ENCODE data around the gene KCNJ14.
A peak's percentile ranks its signal among the peaks of the same experiment; 100 is the strongest.

KCNJ14 gene

DNA sequence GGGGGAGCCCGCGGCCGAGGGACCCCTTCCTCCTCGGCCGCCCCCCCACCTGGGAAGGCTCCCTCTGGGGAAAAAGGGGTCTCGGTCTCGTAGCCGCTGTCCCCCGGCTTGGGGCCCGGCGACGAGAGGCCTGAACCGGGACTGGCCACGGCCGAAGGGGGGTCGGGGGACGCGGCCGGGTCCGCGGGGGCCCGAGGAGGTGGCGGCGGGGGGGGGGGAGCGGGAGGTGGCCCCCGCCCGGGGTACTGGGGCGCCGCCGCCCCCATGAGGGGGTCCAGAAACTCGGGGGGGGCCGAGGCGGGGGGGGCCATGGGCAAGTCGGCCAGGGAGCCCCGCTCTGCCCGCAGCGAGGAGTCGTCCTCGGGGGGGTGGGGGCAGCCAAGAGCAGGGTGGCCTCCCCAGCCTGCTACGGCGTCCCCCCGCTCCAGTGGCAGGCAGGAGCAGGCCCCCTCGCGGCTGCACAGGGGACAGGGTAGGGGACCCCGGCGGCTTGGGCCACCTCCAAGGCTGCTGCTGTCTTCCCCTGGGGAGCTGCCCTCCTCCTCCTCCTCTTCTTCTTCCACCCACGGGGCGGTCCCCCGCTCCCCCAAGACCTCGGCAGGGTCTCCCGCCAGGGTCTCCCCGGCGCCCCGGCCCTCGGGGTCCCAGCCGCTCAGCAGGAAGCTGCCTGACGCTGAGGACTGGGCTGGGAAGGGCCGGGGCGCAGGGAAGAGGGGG, 43.4 kb downstream of the KCNJ14 start:
- TF ChIP-seq, protein P1, sequence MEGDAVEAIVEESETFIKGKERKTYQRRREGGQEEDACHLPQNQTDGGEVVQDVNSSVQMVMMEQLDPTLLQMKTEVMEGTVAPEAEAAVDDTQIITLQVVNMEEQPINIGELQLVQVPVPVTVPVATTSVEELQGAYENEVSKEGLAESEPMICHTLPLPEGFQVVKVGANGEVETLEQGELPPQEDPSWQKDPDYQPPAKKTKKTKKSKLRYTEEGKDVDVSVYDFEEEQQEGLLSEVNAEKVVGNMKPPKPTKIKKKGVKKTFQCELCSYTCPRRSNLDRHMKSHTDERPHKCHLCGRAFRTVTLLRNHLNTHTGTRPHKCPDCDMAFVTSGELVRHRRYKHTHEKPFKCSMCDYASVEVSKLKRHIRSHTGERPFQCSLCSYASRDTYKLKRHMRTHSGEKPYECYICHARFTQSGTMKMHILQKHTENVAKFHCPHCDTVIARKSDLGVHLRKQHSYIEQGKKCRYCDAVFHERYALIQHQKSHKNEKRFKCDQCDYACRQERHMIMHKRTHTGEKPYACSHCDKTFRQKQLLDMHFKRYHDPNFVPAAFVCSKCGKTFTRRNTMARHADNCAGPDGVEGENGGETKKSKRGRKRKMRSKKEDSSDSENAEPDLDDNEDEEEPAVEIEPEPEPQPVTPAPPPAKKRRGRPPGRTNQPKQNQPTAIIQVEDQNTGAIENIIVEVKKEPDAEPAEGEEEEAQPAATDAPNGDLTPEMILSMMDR (IDR thresholded peaks at IDR 0.05) = no peak
- Histone ChIP-seq H3K27me3 (peaks cover 74% of the 10 kb centered on the region), H3K9me3 (no peaks in the 10 kb centered on the region), H3K36me3 (no peaks in the 10 kb centered on the region), H3K4me3 (ENCODE audit: low read depth in 1 of 2, low read length in 1 of 2) (no peak overlapping the region), H3K4me1 (ENCODE audit: control insufficient read depth in 1 of 2, insufficient read depth in 1 of 2, low read depth in 1 of 2, low read length in 1 of 2) (peaks cover 27 to 30% of the 10 kb centered on the region in 2 experiments), H3K27ac (no peak overlapping the region)

DNA sequence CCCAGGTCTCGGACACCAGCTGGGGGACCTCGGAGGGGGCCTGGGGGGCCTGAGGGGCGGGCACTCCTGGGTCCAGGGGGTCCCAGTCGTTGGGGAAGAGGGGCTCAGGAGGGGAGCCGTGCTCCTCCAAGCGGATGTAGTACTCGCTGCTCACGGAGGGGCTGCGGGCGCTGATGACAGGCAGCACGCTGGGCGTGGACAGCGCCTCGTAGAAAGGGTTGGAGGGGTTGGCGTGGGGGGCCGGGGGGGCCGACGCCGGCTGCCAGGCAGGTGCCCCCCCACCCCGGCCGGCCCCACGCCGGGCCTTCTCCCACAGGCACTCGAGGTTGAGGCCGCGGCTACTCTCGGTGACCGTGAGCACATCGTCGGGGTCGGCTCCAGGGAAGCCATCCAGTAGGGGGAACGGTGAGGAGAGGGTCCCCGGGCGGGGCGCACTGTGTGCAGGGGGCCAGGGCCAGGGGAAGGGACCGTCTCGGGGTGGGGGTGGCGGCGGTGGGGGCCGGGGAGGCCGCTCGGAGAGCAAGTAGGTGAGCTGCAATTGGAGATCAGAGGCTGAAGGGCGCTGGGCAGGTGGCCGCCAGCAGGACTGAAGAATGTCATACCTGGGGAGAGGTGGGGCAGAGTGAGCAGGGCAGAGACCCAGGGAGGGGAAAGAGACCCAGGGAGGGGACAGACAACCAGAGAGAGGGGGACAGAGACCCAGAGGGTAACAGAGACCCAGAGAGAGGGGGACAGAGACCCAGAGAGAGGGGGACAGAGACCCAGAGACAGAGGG, 44.1 kb downstream of the KCNJ14 start:
- Histone ChIP-seq H3K4me1 (ENCODE audit: control insufficient read depth in 1 of 2, insufficient read depth in 1 of 2, low read depth in 1 of 2, low read length in 1 of 2) (peaks cover 22 to 26% of the 10 kb centered on the region in 2 experiments), H3K4me3 (ENCODE audit: low read depth in 1 of 2, low read length in 1 of 2) (no peak overlapping the region), H3K27ac (no peak overlapping the region), H3K9me3 (no peaks in the 10 kb centered on the region), H3K27me3 (peaks cover 67% of the 10 kb centered on the region), H3K36me3 (no peaks in the 10 kb centered on the region)
- TF ChIP-seq, protein P1 (IDR thresholded peaks at IDR 0.05) = no peak

DNA sequence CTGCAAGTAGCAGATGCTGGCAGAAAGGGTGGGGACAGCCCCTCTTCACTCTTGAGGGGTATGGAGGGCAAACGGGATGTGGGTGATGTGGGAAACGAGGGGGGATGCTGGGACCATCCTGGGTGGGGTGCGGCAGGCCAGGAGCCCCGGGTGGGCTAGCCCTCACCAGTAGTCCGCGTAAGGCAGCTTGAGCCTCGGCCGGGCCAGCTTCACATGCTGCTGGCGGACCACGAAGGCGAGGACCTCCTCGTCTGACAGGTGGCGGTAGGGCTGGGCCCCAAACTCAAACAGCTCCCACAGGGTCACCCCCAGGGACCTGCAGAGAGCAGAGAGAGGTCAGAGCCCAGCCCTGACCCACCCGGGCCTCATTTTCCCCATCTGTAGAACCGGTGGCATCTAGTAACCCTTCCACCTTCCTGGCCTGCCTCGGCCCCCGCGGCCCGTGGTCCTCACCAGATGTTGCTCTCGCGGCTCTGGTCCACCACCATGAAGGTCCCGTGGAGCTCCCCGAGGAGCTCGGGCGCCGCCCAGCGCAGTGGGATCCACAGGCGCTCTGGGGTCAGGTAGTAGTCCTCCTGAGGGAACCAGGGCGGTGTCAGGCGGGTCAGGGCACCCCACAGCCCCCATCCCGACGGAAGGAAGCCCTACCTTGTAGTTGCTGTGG, 45.6 kb downstream of the KCNJ14 start:
- no peaks in the 10 kb centered on the region for H3K36me3 ChIP-seq
- H3K4me3 ChIP-seq (ENCODE audit: low read depth in 1 of 2, low read length in 1 of 2) = peak overlapping the region; percentile 10 to 54
- H3K27me3 ChIP-seq = peaks cover 52% of the 10 kb centered on the region
- H3K27ac ChIP-seq = peak overlapping the region; percentile 36
- peaks cover 14 to 17% of the 10 kb centered on the region in 2 experiments for H3K4me1 ChIP-seq (ENCODE audit: control insufficient read depth in 1 of 2, insufficient read depth in 1 of 2, low read depth in 1 of 2, low read length in 1 of 2)
- H3K9me3 ChIP-seq = no peaks in the 10 kb centered on the region
- TF ChIP-seq, protein P1 (IDR thresholded peaks at IDR 0.05) = no peak

DNA sequence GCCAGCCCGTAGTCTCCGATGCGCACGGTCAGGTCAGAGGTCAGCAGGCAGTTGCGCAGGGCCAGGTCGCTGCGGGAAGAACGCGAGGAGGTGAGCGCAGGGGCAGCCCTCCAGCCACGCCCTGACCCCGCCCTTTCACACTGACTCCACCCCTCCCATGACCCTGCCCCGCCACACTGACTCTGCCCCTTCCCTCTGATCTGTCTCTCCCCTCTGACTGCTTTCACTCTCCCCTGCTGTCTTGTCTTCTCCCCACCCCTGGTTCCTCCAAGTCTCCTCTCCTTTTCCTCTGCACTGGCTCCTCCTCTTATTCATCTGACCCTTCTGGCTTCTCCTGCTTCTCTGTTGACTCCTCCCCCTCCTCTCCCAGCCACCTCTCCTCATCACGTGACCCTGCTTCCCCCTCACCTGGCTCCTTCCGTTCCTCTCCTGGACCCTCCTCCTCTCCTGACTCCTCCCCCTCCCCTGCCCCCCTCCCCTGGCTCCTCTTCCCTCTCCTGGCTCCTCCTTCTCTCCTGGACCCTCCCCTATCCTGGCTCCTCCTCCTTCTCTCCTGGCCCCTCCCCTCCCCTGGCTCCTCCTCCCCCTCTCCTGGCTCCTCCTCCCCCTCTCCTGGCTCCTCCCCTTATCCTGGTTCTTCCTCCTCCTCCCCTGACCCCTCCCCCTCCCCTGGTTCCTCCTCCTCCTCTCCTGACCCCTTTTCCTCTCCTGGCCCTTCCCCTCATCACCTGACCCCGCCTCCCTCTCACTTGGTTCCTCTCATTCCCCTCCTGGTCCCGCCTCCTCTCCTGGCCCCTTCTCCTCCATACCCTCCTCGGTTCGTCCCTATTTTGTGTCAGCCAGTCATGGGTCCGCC, 46.3 kb downstream of the KCNJ14 start:
- peak overlapping the region; percentile 36 for H3K27ac ChIP-seq
- peak overlapping the region; percentile 10 to 54 for H3K4me3 ChIP-seq (ENCODE audit: low read depth in 1 of 2, low read length in 1 of 2)
- H3K27me3 ChIP-seq = peaks cover 46% of the 10 kb centered on the region
- H3K9me3 ChIP-seq = no peaks in the 10 kb centered on the region
- TF ChIP-seq, protein P1 (IDR thresholded peaks at IDR 0.05) = no peak
- H3K36me3 ChIP-seq = no peaks in the 10 kb centered on the region
- H3K4me1 ChIP-seq (ENCODE audit: control insufficient read depth in 1 of 2, insufficient read depth in 1 of 2, low read depth in 1 of 2, low read length in 1 of 2) = peaks cover 14 to 17% of the 10 kb centered on the region in 2 experiments

All from neutrophil (primary cell).